ENCODE measurements around the gene OPTC.

Gene OPTC

DNA sequence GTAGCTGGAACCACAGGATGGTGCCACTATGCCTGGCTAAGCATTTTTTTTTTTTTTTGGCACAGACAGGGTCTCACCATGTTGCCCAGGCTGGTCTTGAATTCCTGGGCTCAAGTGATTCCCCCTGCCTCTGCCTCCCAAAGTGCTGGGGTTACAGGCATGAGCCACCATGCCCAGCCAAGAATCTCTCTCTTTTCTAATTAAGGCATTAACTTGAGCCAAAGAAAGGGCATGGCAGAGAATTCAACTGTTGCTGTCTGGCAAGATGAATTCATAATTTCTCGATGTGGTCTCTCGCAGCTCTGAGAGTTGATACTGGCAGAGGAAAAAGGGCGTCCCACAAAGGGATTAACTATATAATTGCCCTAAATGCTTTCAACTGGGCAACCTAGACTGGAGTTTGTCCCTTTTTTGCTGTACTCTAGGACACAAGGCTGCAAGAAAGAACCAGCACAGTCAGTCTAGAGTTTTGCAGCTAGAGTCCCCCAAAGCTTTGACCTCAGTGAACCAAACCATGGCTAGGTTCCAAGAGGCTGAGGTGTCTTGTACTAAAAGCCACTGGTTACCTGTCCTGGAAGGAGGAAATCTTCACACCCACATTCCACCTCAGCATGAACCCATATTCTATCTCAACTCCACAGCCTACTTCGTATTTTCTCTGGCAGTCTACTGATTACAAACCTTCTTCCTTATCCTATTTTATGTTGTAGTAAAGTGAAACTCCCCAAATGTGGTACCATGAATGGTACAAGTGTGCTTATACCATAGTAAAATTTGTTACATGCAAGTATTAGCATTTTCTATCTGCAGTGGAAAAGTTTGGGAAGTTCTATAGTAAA, 51.2 kb downstream of the OPTC start:
- TF ChIP-seq, protein P1, sequence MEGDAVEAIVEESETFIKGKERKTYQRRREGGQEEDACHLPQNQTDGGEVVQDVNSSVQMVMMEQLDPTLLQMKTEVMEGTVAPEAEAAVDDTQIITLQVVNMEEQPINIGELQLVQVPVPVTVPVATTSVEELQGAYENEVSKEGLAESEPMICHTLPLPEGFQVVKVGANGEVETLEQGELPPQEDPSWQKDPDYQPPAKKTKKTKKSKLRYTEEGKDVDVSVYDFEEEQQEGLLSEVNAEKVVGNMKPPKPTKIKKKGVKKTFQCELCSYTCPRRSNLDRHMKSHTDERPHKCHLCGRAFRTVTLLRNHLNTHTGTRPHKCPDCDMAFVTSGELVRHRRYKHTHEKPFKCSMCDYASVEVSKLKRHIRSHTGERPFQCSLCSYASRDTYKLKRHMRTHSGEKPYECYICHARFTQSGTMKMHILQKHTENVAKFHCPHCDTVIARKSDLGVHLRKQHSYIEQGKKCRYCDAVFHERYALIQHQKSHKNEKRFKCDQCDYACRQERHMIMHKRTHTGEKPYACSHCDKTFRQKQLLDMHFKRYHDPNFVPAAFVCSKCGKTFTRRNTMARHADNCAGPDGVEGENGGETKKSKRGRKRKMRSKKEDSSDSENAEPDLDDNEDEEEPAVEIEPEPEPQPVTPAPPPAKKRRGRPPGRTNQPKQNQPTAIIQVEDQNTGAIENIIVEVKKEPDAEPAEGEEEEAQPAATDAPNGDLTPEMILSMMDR (IDR thresholded peaks at IDR 0.05; ENCODE audit: low read depth, low read length) = no peak
- DNase-seq (ENCODE audit: extremely low read depth, low read depth) = no peak

DNA sequence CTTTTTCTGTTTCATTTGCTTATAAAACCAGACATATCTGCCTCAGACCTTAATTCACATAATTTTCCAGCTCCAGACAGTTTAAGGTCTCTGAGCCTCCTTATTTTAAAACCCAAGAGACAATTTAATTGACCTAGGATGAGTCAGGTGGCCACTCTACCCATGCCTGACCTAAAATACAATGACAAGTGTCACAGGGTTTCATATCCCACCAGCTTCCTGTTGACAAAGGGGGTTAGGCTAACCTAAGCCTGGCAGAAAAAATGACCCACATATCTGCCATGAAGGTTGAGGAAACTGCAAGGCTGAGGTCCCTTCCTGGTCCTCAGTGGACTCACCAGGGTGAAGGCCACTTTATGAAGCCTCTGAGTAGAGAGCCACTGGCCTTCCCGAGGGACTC, 52.3 kb downstream of the OPTC start:
- TF ChIP-seq, protein P1 (IDR thresholded peaks at IDR 0.05; ENCODE audit: low read depth, low read length) = no peak
- no peak for DNase-seq (ENCODE audit: extremely low read depth, low read depth)

DNA sequence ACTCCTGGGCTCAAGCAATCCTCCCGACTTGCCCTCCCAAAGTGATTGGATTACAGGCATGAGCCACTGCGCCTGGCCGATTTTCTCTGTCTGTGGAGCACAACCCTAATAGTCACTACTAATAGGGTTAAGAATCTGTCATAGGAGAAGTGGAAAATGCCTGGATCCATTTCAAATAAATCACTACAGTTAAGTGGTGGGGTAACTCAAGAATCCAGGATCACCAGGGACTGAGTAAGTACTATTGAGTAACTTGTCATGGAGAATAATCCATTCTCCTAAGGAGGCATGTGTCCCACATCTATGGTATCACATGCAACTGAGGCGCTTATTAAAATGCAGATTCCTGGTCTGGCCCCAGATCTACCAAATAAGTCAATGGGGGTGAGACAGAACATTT, 53.2 kb downstream of the OPTC start:
- no peak for DNase-seq (ENCODE audit: extremely low read depth, low read depth)
- TF ChIP-seq, protein P1 (IDR thresholded peaks at IDR 0.05; ENCODE audit: low read depth, low read length) = no peak

DNA sequence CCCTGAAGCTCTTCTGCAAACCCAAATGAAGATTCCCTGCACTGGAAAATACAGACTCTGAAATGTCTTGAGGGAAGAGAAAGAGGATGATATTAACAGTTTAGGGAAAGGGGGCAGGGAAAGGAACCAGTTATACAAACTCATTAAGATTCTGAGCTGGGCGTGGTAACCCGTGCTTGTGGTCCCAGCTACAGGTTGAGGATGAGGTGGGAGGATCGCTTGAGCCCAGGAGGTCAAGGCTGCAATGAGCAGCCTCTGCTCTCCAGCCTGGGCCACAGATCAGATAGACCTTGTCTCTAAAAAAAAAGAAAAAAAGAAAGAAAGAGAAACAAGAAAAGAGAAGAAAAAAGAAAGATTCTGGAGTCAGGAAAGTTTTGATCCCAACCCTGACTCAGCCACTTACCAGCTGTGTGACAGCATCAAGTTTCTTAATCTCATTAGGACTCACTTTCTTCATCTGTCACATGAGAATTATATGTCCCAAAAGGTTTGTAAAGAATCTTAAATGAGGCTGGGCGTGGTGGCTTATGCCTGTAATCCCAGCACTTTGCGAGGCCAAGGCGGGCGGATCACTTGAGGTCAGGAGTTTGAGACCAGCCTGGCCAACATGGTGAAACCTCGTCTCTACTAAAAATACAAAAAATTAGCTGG, 53.9 kb downstream of the OPTC start:
- DNase-seq (ENCODE audit: extremely low read depth, low read depth) = no peak
- TF ChIP-seq, protein P1 (IDR thresholded peaks at IDR 0.05; ENCODE audit: low read depth, low read length) = no peak

GRCh38 chr1:203548892-203549291, 54.9 kb downstream of the OPTC start:
- no peak for DNase-seq (ENCODE audit: extremely low read depth, low read depth)
- TF ChIP-seq, protein P1 (IDR thresholded peaks at IDR 0.05; ENCODE audit: low read depth, low read length) = no peak

GRCh38 chr1:203549309-203549708, 55.4 kb downstream of the OPTC start:
- DNase-seq (ENCODE audit: extremely low read depth, low read depth) = no peak

DNA sequence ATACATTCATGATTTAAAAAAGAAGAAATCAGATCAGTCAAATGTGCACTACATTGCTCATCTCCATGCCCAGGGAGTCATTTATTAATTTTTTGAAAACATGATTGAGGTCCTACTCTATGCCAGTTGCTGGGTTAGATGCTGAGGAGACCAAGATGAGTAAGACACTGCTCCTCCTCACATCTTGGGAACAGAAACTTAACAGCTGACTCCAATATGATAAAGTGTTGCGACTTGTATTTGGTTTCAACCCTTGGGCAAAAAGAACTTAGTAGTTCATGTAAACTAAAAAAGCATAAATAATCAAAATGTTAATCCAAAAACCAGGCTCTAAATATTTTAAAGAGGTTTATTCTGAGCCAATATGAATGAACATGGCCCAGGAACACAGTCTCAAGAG, 56.9 kb downstream of the OPTC start:
- DNase-seq (ENCODE audit: extremely low read depth, low read depth) = no peak
- TF ChIP-seq, protein P1 (IDR thresholded peaks at IDR 0.05; ENCODE audit: low read depth, low read length) = no peak

More at GRCh38 chr1:203549309-203549708, 55.4 kb downstream of the OPTC start:
- TF ChIP-seq, protein P1 (IDR thresholded peaks at IDR 0.05; ENCODE audit: low read depth, low read length) = no peak

All from AG09319 (cell line).